ENCODE measurements around the gene IFNL1.

DNA sequence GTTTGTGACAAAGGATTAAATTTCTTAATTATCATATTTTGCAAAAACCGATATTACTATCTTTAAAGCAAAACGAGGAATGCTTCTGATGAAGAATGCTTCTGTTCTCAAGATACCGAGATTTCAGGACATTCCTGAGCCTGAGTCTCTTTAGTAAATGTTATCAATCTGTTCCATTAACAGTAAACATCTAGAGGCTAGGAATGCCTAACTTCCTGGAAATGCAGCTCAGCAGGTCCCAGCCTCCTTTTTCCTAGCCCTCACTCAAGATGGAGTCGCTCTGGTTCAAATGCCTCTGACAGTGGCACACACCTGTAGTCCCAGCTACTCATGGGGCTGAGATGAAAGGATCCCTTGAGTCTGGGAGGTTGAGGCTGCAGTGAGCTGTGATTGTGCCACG lies 45.1 kb upstream of the IFNL1 start:
- no peak for TF ChIP-seq TCF4 (CRISPR knock-in tag; IDR thresholded peaks at IDR 0.05; ENCODE audit: borderline replicate concordance)
- TF ChIP-seq ESRRG (CRISPR knock-in tag; IDR thresholded peaks at IDR 0.05), result no peak
- TF ChIP-seq ZFP30 (CRISPR knock-in tag; IDR thresholded peaks at IDR 0.05), result no peak
- TF ChIP-seq, protein P1, sequence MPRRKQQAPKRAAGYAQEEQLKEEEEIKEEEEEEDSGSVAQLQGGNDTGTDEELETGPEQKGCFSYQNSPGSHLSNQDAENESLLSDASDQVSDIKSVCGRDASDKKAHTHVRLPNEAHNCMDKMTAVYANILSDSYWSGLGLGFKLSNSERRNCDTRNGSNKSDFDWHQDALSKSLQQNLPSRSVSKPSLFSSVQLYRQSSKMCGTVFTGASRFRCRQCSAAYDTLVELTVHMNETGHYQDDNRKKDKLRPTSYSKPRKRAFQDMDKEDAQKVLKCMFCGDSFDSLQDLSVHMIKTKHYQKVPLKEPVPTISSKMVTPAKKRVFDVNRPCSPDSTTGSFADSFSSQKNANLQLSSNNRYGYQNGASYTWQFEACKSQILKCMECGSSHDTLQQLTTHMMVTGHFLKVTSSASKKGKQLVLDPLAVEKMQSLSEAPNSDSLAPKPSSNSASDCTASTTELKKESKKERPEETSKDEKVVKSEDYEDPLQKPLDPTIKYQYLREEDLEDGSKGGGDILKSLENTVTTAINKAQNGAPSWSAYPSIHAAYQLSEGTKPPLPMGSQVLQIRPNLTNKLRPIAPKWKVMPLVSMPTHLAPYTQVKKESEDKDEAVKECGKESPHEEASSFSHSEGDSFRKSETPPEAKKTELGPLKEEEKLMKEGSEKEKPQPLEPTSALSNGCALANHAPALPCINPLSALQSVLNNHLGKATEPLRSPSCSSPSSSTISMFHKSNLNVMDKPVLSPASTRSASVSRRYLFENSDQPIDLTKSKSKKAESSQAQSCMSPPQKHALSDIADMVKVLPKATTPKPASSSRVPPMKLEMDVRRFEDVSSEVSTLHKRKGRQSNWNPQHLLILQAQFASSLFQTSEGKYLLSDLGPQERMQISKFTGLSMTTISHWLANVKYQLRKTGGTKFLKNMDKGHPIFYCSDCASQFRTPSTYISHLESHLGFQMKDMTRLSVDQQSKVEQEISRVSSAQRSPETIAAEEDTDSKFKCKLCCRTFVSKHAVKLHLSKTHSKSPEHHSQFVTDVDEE (CRISPR knock-in tag; IDR thresholded peaks at IDR 0.05), result no peak
- TF ChIP-seq, protein P2, sequence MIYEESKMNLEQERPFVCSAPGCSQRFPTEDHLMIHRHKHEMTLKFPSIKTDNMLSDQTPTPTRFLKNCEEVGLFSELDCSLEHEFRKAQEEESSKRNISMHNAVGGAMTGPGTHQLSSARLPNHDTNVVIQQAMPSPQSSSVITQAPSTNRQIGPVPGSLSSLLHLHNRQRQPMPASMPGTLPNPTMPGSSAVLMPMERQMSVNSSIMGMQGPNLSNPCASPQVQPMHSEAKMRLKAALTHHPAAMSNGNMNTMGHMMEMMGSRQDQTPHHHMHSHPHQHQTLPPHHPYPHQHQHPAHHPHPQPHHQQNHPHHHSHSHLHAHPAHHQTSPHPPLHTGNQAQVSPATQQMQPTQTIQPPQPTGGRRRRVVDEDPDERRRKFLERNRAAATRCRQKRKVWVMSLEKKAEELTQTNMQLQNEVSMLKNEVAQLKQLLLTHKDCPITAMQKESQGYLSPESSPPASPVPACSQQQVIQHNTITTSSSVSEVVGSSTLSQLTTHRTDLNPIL (CRISPR knock-in tag; IDR thresholded peaks at IDR 0.05; ENCODE audit: low read depth), result no peak
- TF ChIP-seq RARB (CRISPR knock-in tag; IDR thresholded peaks at IDR 0.05), result no peak
- TF ChIP-seq, protein P3, sequence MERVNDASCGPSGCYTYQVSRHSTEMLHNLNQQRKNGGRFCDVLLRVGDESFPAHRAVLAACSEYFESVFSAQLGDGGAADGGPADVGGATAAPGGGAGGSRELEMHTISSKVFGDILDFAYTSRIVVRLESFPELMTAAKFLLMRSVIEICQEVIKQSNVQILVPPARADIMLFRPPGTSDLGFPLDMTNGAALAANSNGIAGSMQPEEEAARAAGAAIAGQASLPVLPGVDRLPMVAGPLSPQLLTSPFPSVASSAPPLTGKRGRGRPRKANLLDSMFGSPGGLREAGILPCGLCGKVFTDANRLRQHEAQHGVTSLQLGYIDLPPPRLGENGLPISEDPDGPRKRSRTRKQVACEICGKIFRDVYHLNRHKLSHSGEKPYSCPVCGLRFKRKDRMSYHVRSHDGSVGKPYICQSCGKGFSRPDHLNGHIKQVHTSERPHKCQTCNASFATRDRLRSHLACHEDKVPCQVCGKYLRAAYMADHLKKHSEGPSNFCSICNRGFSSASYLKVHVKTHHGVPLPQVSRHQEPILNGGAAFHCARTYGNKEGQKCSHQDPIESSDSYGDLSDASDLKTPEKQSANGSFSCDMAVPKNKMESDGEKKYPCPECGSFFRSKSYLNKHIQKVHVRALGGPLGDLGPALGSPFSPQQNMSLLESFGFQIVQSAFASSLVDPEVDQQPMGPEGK (CRISPR knock-in tag; IDR thresholded peaks at IDR 0.05; ENCODE audit: borderline replicate concordance), result no peak
- TF ChIP-seq PPARA (CRISPR knock-in tag; IDR thresholded peaks at IDR 0.05; ENCODE audit: borderline replicate concordance), result no peak
- TF ChIP-seq OSR1 (CRISPR knock-in tag; IDR thresholded peaks at IDR 0.05), result no peak
- TF ChIP-seq ZFP3 (CRISPR knock-in tag; IDR thresholded peaks at IDR 0.05), result no peak
- no peak for TF ChIP-seq ZNF8 (CRISPR knock-in tag; IDR thresholded peaks at IDR 0.05)
- no peak for TF ChIP-seq ZC3H10 (CRISPR knock-in tag; IDR thresholded peaks at IDR 0.05)
- TF ChIP-seq ZNF565 (CRISPR knock-in tag; conservative IDR thresholded peaks at IDR 0.05; ENCODE audit: low read depth), result no peak

All from SK-N-SH treated with all-trans-retinoic acid at 6 μM for 48 hours (cell line).